Heart left ventricle (tissue), 16 donors: Measurements from ENCODE around the gene HNRNPK. TPM values are rescaled to one million over a fixed set of nuclear protein-coding genes. Genes with fewer than 3 reads are reported as not detected.

Experiments
- ATAC-seq, 4 donors: fragments of 200-7000 bp; cut with Tn5 transposase; one replicate each; pipeline ENCODE4 v1.9.1; 2020 to 2022; ENCODE audit warnings: moderate library complexity in 4 of 4, mild to moderate bottlenecking in 3 of 4, moderate number of reproducible peaks in 1 of 4
- DNase-seq, 5 donors: peaks; one replicate each; pipeline ENCODE4 v3.0.0-alpha.2; 2020
- H3K27ac ChIP-seq, 12 donors: fragments of 200-600 bp; sonication (generic) in 4 of 12; one replicate each; pipeline versions ENCODE4 v1.5.0 to v1.8.0; 2016 to 2022; ENCODE audit warnings: mild to moderate bottlenecking in 2 of 12
- H3K27me3 ChIP-seq, 9 donors: fragments of 200-600 bp; sonication (generic) in 2 of 9; one replicate each; pipeline versions ENCODE4 v1.5.1 to v1.8.0; 2016 to 2022; ENCODE audit warnings: mild to moderate bottlenecking in 3 of 9
- H3K36me3 ChIP-seq, 9 donors: fragments of 200-600 bp; sonication (generic) in 2 of 9; one replicate each; pipeline versions ENCODE4 v1.5.0 to v1.8.0; 2018 to 2022; ENCODE audit warnings: mild to moderate bottlenecking in 2 of 9
- H3K4me1 ChIP-seq, 12 donors: fragments of 200-600 bp; sonication (generic) in 4 of 12; one replicate each; pipeline versions ENCODE4 v1.5.0 to v1.8.0; 2016 to 2022; ENCODE audit warnings: mild to moderate bottlenecking in 3 of 12
- H3K4me3 ChIP-seq, 12 donors: fragments of 200-600 bp; sonication (generic) in 4 of 12; one replicate each; pipeline versions ENCODE4 v1.5.0 to v1.8.0; 2017 to 2022; ENCODE audit warnings: mild to moderate bottlenecking in 9 of 12, moderate library complexity in 4 of 12
- H3K9me3 ChIP-seq, 12 donors: fragments of 200-600 bp; sonication (generic) in 4 of 12; one replicate each; pipeline versions ENCODE4 v1.5.0 to v1.8.0; 2016 to 2022; ENCODE audit warnings: mild to moderate bottlenecking in 1 of 12
- POLR2A ChIP-seq, 2 donors: fragments of 450-650 bp; IDR thresholded peaks; one replicate each; pipeline ENCODE4 v1.6.1; 2017; ENCODE audit warnings: antibody characterized with exemption in 2 of 2, mild to moderate bottlenecking in 2 of 2, moderate library complexity in 2 of 2
- WGBS, 4 donors: extraction: QIAGEN DNeasy Blood & Tissue Kit in 2 of 4; methylation state at CpG; one replicate each; pipeline versions ENCODE4 v1.1.5 to v1.1.7; 2013 to 2018; 5-methylcytosine and 5-hydroxymethylcytosine counted together
- intact Hi-C, 10 donors: fragments of 100-400 bp; cut with DNase I; formaldehyde crosslinking; loops; one replicate each; pipeline versions ENCODE4 v1.11.1 to v1.14.2; 2022
- polyA plus RNA-seq, 2 donors: library from polyadenylated mRNA; stranded (reverse); fragments of 200-250 nt; gene quantifications; one replicate each; pipeline ENCODE4 v1.2.3, GENCODE V29; 2013
- total RNA-seq, 9 donors: library from RNA; depleted of rRNA in 2 of 9; stranded (reverse); fragments of >200 nt in 2 of 9; fragmentation: NEBNext Ultra II Directional in 3 of 9; extraction: Animal tissue kit (Norgen Biotek cat#: 25700) in 3 of 9; gene quantifications; one replicate each; pipeline versions ENCODE4 v1.1.0 to v1.2.4, GENCODE V29; 2016 to 2023
- TF ChIP-seq, protein P1 (sequence below), 12 donors: fragments of 200-600 bp; sonication (generic) in 4 of 12; IDR thresholded peaks; one replicate each; pipeline versions ENCODE4 v1.5.0 to v1.8.0; 2018 to 2022; ENCODE audit warnings: antibody characterized with exemption in 12 of 12, mild to moderate bottlenecking in 5 of 12
- donor health status: ischemic (EF 13 %, LVEDD 7.1; RV severe dilation, severe dysfunction).
- donor health status: healthy with polysubstance abuse.
- donor health status: DM: no; HTN: yes; CAD: no.
- donor health status: DM: no; HTN: no; CAD: no.
- donor health status: ischemic (EF 25% LVEDD 6.9; RV normal size, moderate dysfunction).
- donor health status: ischemic (EF 25% LVEDD 5.7; RV mildly dilated, moderate dysfunction).
- donor health status: healthy.
- donor health status: DM: yes; HTN: yes; CAD: no.
- donor health status: ischemic (EF 35%, LVEDD 5.7; RV mildly dilated, moderate dysfunction).
- donor health status: nonischemic (EF 11% LVEDD 7.7; RV severe dilation, severe dysfunction).
- donor health status: DM: yes; HTN: yes; CAD: no.
- donor health status: PGD.
- donor health status: ischemic (EF 29% LVEDD 5.4; RV normal size, mild dysfunction).
- donor health status: nonischemic (EF 23%, LVEDD 6.1; RV moderate dilation, normal function).

Gene HNRNPK
- total and polyA plus RNA-seq, 11 donors: 127 to 388 (median 318) TPM

- TF ChIP-seq, protein P1, sequence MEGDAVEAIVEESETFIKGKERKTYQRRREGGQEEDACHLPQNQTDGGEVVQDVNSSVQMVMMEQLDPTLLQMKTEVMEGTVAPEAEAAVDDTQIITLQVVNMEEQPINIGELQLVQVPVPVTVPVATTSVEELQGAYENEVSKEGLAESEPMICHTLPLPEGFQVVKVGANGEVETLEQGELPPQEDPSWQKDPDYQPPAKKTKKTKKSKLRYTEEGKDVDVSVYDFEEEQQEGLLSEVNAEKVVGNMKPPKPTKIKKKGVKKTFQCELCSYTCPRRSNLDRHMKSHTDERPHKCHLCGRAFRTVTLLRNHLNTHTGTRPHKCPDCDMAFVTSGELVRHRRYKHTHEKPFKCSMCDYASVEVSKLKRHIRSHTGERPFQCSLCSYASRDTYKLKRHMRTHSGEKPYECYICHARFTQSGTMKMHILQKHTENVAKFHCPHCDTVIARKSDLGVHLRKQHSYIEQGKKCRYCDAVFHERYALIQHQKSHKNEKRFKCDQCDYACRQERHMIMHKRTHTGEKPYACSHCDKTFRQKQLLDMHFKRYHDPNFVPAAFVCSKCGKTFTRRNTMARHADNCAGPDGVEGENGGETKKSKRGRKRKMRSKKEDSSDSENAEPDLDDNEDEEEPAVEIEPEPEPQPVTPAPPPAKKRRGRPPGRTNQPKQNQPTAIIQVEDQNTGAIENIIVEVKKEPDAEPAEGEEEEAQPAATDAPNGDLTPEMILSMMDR (IDR thresholded peaks at IDR 0.05): no peak
- TF ChIP-seq POLR2A (IDR thresholded peaks at IDR 0.05): no peak
- no peak for ATAC-seq
- Histone ChIP-seq H3K4me3 (no peak overlapping the region), H3K4me1 (peaks cover 0 to 15% (median 0%) of the 10 kb centered on the region in 12 donors), H3K27me3 (no peaks in the 10 kb centered on the region), H3K9me3 (no peaks in the 10 kb centered on the region), H3K36me3 (peaks cover 0 to 26% (median 7%) of the 10 kb centered on the region in 9 donors), H3K27ac (no peak overlapping the region)
- no peak for DNase-seq
- 97 to 99% (median 98%) methylated on average over 3 of the region's 3 CpGs for WGBS, 4 donors
- intact Hi-C loops: no loop called here
Measured at GRCh38 chr9:84003246-84003645, 23.2 kb upstream of the HNRNPK start.

DNA sequence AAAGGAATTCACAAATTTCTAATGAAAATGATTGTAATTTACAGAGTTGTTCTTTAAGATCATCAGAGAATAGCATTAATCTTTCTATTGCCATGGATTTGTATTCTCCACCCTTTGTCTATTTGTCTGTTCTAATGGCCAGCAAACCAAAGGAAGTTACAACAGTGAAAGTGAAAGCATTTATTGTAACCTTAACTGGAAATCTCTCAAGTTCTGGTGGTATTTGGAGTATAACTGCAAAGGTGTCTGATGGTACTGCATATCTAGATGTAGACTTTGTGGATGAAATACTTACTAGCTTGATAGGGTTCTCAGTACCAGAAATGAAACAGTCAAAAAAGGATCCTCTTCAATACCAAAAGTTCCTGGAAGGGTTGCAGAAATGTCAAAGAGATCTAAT, 22.3 kb upstream of the HNRNPK start:
- Histone ChIP-seq H3K9me3 (no peaks in the 10 kb centered on the region), H3K4me3 (no peak overlapping the region), H3K36me3 (peaks cover 0 to 26% (median 7%) of the 10 kb centered on the region in 9 donors), H3K27me3 (no peaks in the 10 kb centered on the region), H3K27ac (peak overlapping the region in 2 of 12 donors; percentile 20 to 33), H3K4me1 (peaks cover 0 to 15% (median 0%) of the 10 kb centered on the region in 12 donors)
- no peak for TF ChIP-seq POLR2A (IDR thresholded peaks at IDR 0.05)
- TF ChIP-seq, protein P1 (IDR thresholded peaks at IDR 0.05): no peak
- intact Hi-C loops: no loop called here
- ATAC-seq: no peak
- no peak for DNase-seq

GRCh38 chr9:84001621-84002020, 21.6 kb upstream of the HNRNPK start:
- intact Hi-C loops: no loop called here
- 86 to 93% (median 90%) methylated on average over 2 of the region's 2 CpGs for WGBS, 4 donors
- ATAC-seq (no peak), DNase-seq (no peak)
- H3K9me3 ChIP-seq: no peaks in the 10 kb centered on the region
- H3K4me1 ChIP-seq: peaks cover 0 to 15% (median 0%) of the 10 kb centered on the region in 12 donors
- H3K4me3 ChIP-seq: no peak overlapping the region
- TF ChIP-seq, protein P1 (IDR thresholded peaks at IDR 0.05): no peak
- no peak for TF ChIP-seq POLR2A (IDR thresholded peaks at IDR 0.05)
- no peaks in the 10 kb centered on the region for H3K27me3 ChIP-seq
- H3K36me3 ChIP-seq: peaks cover 0 to 26% (median 7%) of the 10 kb centered on the region in 9 donors
- H3K27ac ChIP-seq: no peak overlapping the region

DNA sequence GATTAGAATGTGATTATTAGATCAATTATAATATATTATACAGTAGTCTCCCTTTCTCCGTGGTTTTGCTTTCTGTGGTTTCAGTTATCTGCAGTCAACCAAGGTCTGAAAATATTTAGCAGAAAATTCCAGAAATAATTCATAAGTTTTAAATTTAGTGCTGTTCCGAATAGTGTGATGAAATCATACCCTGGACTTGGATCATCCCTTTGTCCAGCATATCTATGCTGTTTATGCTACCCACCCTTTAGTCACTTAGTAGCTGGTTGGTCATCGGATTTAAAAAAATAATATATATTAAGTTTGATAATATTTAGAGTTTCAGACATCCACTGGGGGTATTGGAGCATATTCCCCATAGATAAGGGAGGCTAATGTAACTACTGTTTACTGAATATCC, 20.2 kb upstream of the HNRNPK start:
- Histone ChIP-seq H3K9me3 (no peaks in the 10 kb centered on the region), H3K4me1 (peaks cover 0 to 15% (median 0%) of the 10 kb centered on the region in 12 donors), H3K27me3 (no peaks in the 10 kb centered on the region), H3K4me3 (no peak overlapping the region), H3K36me3 (peaks cover 0 to 26% (median 7%) of the 10 kb centered on the region in 9 donors), H3K27ac (no peak overlapping the region)
- ATAC-seq (no peak), DNase-seq (no peak)
- 87 to 93% (median 90%) methylated on average over 3 of the region's 3 CpGs for WGBS, 4 donors
- no peak for TF ChIP-seq POLR2A (IDR thresholded peaks at IDR 0.05)
- TF ChIP-seq, protein P1 (IDR thresholded peaks at IDR 0.05): no peak
- intact Hi-C loops: no loop called here
